Mesenchymal stem cell (in vitro differentiated cells and primary cell): ENCODE results near the gene SPRYD4.

Experiments used
- DNase-seq: peaks from one replicate; pipeline ENCODE4 v3.0.0-alpha.2; 2013
- H2AFZ ChIP-seq: one replicate; pipeline ENCODE4 v1.6.1; 2013; ENCODE audit warnings: low read depth, mild to moderate bottlenecking, control low read depth, inconsistent platforms, low read length, moderate library complexity
- H2AK5ac ChIP-seq: 2 replicates; pipeline ENCODE4 v1.6.1; 2013; ENCODE audit warnings: low read length, moderate library complexity, mild to moderate bottlenecking, inconsistent platforms; ENCODE audit not compliant: severe bottlenecking
- H2BK120ac ChIP-seq: one replicate; pipeline ENCODE4 v1.6.1; 2013; ENCODE audit warnings: low read depth, mild to moderate bottlenecking, inconsistent platforms, low read length, moderate library complexity
- H2BK12ac ChIP-seq, 2 experiments: one replicate each; pipeline ENCODE4 v1.6.1; 2013; ENCODE audit warnings: inconsistent platforms in 2 of 2, low read length in 2 of 2, mild to moderate bottlenecking in 2 of 2, moderate library complexity in 2 of 2, control low read depth in 1 of 2
- H2BK15ac ChIP-seq: one replicate; pipeline ENCODE4 v1.6.1; 2013; ENCODE audit warnings: mild to moderate bottlenecking, low read depth, inconsistent platforms; ENCODE audit not compliant: poor library complexity, severe bottlenecking
- H2BK5ac ChIP-seq: 2 replicates; pipeline ENCODE4 v1.6.1; 2013; ENCODE audit warnings: low read depth, mild to moderate bottlenecking, low read length, control low read depth, inconsistent platforms; ENCODE audit not compliant: poor library complexity, severe bottlenecking
- H3K14ac ChIP-seq, 2 experiments: one replicate each; pipeline ENCODE4 v1.6.1; 2013; ENCODE audit warnings: inconsistent platforms in 2 of 2, low read length in 2 of 2, control low read depth in 1 of 2, mild to moderate bottlenecking in 1 of 2, moderate library complexity in 1 of 2
- H3K18ac ChIP-seq, 2 experiments: one replicate each; pipeline ENCODE4 v1.6.1; 2013; ENCODE audit warnings: inconsistent platforms in 2 of 2, low read length in 2 of 2, control low read depth in 1 of 2, low read depth in 1 of 2, mild to moderate bottlenecking in 1 of 2
- H3K23ac ChIP-seq, 2 experiments: one replicate each; pipeline ENCODE4 v1.6.1; 2013; ENCODE audit warnings: inconsistent platforms in 2 of 2, low read length in 2 of 2, mild to moderate bottlenecking in 2 of 2, moderate library complexity in 2 of 2, control low read depth in 1 of 2
- H3K27ac ChIP-seq: 2 replicates; pipeline ENCODE4 v1.5.1; 2013; ENCODE audit warnings: mild to moderate bottlenecking, moderate library complexity, low read length, control low read depth, inconsistent platforms; ENCODE audit not compliant: poor library complexity, severe bottlenecking
- H3K27me3 ChIP-seq, 2 experiments: 2 replicates each; pipeline versions ENCODE4 v1.6.1 to v1.7.0; 2013; ENCODE audit warnings: low read length in 2 of 2, mild to moderate bottlenecking in 2 of 2, moderate library complexity in 2 of 2, control low read depth in 1 of 2, inconsistent platforms in 1 of 2; ENCODE audit not compliant: control insufficient read depth in 1 of 2, insufficient read depth in 1 of 2
- H3K36me3 ChIP-seq, 2 experiments: 2 replicates each; pipeline versions ENCODE4 v1.6.1 to v1.7.0; 2013; ENCODE audit warnings: low read length in 2 of 2, control low read depth in 1 of 2, inconsistent platforms in 1 of 2, low read depth in 1 of 2, mild to moderate bottlenecking in 1 of 2; ENCODE audit not compliant: insufficient read depth in 2 of 2, control insufficient read depth in 1 of 2
- H3K4ac ChIP-seq, 2 experiments: one replicate each; pipeline ENCODE4 v1.6.1; 2013; ENCODE audit warnings: inconsistent platforms in 2 of 2, low read length in 2 of 2, mild to moderate bottlenecking in 2 of 2, moderate library complexity in 2 of 2, control low read depth in 1 of 2, low read depth in 1 of 2
- H3K4me1 ChIP-seq: 2 replicates; pipeline ENCODE4 v1.6.1; 2013; ENCODE audit warnings: low read depth, low read length, control low read depth; ENCODE audit not compliant: control insufficient read depth, insufficient read depth
- H3K4me2 ChIP-seq: 2 replicates; pipeline ENCODE4 v1.6.1; 2013; ENCODE audit warnings: low read length, mild to moderate bottlenecking, inconsistent platforms; ENCODE audit not compliant: poor library complexity, severe bottlenecking
- H3K4me3 ChIP-seq, 2 experiments: 2 replicates each; pipeline versions ENCODE4 v1.5.1 to v1.7.0; 2013; ENCODE audit warnings: low read length in 2 of 2, mild to moderate bottlenecking in 2 of 2, control low read depth in 1 of 2, low read depth in 1 of 2; ENCODE audit not compliant: insufficient read depth in 1 of 2
- H3K79me1 ChIP-seq: replicated peaks from 2 replicates; pipeline ENCODE4 v1.6.1; 2013; ENCODE audit warnings: mild to moderate bottlenecking, control low read depth, low read length, inconsistent platforms; ENCODE audit not compliant: poor library complexity, severe bottlenecking
- H3K9ac ChIP-seq: 2 replicates; pipeline ENCODE4 v1.7.0; 2013; ENCODE audit warnings: mild to moderate bottlenecking, low read length, moderate library complexity
- H3K9me3 ChIP-seq: 2 replicates; pipeline ENCODE4 v1.7.0; 2013; ENCODE audit warnings: mild to moderate bottlenecking, low read length; ENCODE audit not compliant: control insufficient read depth
- H4K8ac ChIP-seq: one replicate; pipeline ENCODE4 v1.6.1; 2013; ENCODE audit warnings: inconsistent platforms, mild to moderate bottlenecking, low read length, moderate library complexity
- H4K91ac ChIP-seq: one replicate; pipeline ENCODE4 v1.6.1; 2013; ENCODE audit warnings: mild to moderate bottlenecking, low read length, inconsistent platforms
- WGBS: methylation state at CpG from one replicate; pipeline ENCODE4 v1.1.7; 2013; ENCODE audit warnings: mixed read lengths; 5-methylcytosine and 5-hydroxymethylcytosine counted together

Gene SPRYD4

DNA sequence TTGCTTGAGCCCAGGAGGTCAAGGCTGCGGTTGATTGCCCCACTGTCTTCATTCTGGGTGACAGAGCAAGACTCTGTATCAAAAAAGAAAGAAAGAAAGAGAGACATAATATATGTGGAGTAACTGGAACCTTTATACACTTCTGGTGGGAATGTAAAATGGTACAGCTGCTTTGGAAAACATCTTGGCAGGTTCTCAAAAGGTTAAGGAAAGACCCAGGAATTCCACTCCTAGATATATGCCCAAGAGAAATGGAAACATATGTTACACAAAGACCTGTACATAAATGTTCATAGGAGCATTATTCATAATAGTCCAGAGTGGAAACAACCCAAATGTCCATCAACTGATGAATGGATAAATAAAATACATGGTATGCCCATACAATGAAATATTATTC, 60.5 kb downstream of the SPRYD4 start:
- Histone ChIP-seq H2BK15ac (no peak overlapping the region), H3K4me3 (no peak overlapping the region), H2BK120ac (no peak overlapping the region), H3K36me3 (peaks cover 0 to 5% of the 10 kb centered on the region in 2 experiments), H2BK5ac (no peak overlapping the region), H3K27ac (no peak overlapping the region), H3K18ac (no peak overlapping the region), H3K9me3 (no peaks in the 10 kb centered on the region), H2BK12ac (no peak overlapping the region), H3K79me1 (no peaks in the 10 kb centered on the region), H3K23ac (no peak overlapping the region), H2AK5ac (no peak overlapping the region), H3K27me3 (no peaks in the 10 kb centered on the region), H3K4ac (no peak overlapping the region), H3K4me1 (peaks cover 16% of the 10 kb centered on the region), H3K9ac (no peak overlapping the region), H3K4me2 (no peak overlapping the region), H2AFZ (no peak overlapping the region), H3K14ac (no peak overlapping the region), H4K8ac (no peak overlapping the region), H4K91ac (no peak overlapping the region)
- no peak for DNase-seq
- whole genome bisulfite sequencing = 100% methylated on average over 1 of the region's 1 CpG
